ENCODE results near the gene C22orf39.

- TF ChIP-seq CREB1 (IDR thresholded peaks at IDR 0.05; ENCODE audit: low read depth): no peak
- TF ChIP-seq YY1 (IDR thresholded peaks at IDR 0.05; ENCODE audit: low read depth): no peak
- TF ChIP-seq TAF1 (IDR thresholded peaks at IDR 0.05; ENCODE audit: low read depth): no peak
- TF ChIP-seq ZBTB7A (IDR thresholded peaks at IDR 0.05; ENCODE audit: low read depth): no peak
- TF ChIP-seq NFIC (IDR thresholded peaks at IDR 0.05): no peak
- no peak for TF ChIP-seq MAX (IDR thresholded peaks at IDR 0.05)
- no peak for TF ChIP-seq CEBPB (IDR thresholded peaks at IDR 0.05)
- no peak for TF ChIP-seq REST (IDR thresholded peaks at IDR 0.05; ENCODE audit: low read depth)
- TF ChIP-seq USF1 (IDR thresholded peaks at IDR 0.05): no peak
- TF ChIP-seq FOXM1 (IDR thresholded peaks at IDR 0.05; ENCODE audit: borderline replicate concordance, low read depth): no peak
- no peak for TF ChIP-seq EP300 (IDR thresholded peaks at IDR 0.05; ENCODE audit: borderline replicate concordance)
Observed at GRCh38 chr22:19457828-19458428, 10.4 kb upstream of the C22orf39 start.

All from Ishikawa (cell line).